Stimulated activated CD8-positive, alpha-beta memory T cell treated with anti-CD3 and anti-CD28 coated beads, Interleukin-15, amount 100 ng/mL, for 4 hours (primary cell): ENCODE measurements around the gene VDAC1.
"Not testable (repeated sequence)": the region's sequence is repeated elsewhere in the genome, so short reads cannot be mapped to it uniquely, and the experiment has no call there.

Source experiments
- DNase-seq, 2 donors: peaks; one replicate each; pipeline ENCODE4 v3.0.0-alpha.2; 2020; ENCODE audit warnings: low read depth in 2 of 2

Gene VDAC1

DNA sequence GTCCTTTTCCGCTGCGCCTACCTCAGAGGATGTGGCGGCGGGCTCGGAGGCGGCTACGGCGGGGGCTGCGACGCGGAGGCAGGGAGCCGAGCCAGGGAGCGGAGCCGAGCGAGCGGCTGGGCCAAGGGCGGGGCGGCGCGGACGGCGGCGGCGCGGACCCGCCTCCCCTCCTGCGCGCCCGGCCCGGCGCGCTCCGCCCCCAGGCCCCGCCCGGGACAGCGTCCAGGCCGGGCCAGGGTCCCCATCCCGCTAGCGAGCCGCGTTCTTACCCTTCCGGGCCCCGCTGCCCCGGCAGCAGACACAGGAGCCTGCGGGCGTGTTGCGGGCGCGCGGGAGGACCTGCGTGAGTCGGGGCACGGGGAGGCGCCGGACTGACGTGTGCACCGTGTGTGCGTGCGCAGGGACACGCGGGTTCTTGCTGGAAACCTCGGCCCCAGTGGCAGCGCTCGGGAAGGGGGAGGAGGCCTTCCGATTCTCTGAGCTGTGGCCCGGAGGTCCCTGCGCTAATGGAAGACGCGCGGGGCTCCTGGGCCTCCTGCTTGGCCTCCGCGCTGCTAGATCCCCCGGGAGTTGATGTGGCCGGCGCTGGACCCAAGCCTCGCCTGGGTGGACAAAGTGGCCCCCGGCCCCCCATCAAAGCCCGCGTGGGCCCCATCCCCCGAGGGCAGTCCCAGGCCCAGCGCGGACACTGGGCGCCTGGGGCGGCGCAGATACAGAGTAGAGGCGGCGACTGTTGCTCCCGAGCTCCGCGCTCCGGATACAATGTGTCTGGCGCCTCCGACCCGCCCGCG is at the start of gene VDAC1:
VDAC1 (minus strand) TSS at position 350 of the 791 bp plus-strand sequence. CDS start 11,963 bp downstream, outside the sequence.
- peak; percentile 58 to 68 for DNase-seq

DNA sequence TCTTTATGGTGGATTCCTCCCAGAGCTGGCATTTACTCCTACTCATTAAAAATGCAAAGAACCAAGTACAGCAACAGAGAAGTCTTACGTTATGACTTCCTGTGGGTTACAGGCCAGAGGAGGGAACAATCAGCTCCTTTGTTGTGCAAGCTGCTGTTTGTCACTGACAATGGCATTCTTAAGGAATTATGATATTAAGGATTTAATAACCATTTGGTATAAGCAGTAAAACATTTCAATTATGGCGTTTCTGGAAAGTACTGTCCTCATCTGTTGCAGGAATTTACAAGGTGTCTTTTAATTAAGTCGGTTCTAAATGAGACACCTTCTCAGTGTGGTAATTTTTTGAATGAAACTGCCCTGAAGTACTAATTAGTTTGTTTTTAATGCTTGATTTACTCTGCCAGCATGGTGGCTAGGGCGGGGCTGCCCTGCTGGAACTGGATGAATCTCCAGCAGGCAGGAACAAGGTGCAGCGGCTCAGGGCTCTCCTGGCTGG is 49.1 kb upstream of the VDAC1 start:
- no peak for DNase-seq

DNA sequence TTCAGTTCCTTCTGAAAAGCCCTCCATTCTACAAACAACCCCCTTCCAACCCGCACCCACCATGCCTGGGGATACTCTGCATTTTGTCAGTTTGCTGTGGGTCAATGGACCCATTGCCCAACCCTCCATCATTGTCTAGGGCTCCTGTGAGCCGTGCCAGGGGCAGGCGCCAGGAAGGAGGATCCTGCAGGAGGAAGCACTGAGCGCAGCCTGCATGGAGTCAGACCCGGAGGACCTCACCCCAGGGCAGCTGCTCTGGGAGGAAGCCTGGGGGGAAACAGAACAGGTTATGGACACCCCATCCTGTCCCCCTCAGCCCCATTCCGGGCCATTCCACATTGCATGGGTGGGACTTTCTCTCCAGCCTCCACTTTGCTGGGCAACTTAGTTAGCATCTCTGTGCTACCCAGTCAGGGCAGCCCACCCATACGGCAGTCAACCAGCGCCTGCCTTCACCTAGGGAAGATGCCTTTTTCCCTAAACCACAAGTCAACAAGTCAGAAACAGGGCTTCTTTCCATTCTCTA is 48.6 kb upstream of the VDAC1 start:
- DNase-seq: no peak

GRCh38 chr5:134051305-134051704 is 46.5 kb upstream of the VDAC1 start:
- DNase-seq: no peak

DNA sequence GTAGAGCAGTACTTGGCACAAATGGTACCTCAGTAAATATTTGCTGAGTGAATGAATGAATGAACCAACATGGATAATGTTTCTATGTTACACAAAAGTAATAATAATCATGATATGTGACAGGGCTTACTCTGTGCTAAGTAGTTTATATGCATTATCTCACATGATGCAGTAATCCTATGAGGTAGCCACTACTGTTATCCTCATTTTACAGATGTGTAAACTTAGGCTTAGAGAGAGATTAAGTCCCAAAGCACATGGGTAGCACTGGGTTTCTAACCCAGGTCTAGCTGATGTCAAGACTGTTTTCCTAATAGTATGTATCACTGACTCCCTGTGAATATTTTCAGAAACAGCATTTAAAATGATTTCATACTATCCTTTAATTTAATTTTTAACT is 44.1 kb upstream of the VDAC1 start:
- DNase-seq: no peak

GRCh38 chr5:134047687-134048056 is 42.9 kb upstream of the VDAC1 start:
- DNase-seq: no peak

DNA sequence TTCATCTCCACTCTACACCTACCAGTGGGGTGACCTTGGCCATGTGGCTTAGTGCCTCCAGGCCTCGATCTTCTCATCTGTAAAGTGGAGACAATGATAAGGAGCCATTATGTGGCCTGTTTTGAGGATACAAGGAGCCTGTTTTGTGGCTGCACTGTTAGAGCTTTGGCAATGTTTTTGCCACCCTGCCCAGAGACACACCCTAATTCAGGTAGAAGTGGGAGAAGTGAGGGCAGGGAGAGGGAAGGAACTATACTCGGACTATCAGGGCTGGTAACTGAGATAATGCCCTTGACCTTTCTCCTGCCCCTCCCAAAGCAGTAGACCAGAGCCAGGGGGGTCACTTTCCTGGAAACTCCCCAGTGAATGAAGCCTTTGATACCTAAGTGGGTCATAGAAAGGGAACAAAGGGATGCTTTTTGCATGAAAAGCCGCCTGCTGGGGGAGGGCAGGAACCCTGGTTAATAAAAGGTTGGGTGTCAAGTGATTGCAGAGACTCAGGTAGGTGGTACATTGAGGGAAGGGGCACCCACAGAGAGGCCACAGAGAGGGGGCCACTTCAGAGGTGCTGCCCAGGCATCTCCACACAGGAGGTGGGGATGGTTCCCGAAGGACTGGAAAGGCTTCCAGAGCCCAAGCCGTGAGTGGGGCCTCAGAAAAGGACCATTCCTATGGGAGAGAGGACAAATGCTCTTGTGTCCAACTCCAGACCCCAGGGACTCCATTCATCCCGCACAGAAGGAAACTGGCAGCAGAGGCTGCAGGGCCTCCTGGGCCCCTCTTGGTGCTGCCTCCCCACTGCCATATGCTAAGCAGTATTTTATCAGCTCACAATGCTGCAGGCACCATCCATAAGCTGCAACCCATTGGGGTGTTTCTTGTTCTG is 42.3 kb upstream of the VDAC1 start:
- no peak for DNase-seq

DNA sequence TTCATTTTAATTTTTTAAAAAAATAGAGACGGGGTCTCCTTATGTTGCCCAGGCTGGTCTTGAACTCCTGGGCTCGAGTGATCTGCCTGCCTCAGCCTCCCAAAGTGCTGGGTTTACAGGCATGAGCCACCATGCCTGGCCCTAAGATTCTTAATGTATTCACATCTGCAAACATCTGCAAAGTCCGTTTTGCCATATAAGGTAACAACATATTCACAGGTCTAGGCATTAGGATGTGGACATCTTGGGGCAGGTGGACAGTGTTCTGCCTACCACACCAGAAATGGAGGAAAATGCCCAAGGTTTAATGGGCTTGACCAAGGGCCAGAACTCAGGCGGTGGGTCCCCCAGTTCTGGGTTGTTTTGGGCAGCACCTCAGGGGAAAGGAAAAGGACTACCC is 41.6 kb upstream of the VDAC1 start:
- no peak for DNase-seq

- no peak for DNase-seq
Observed at GRCh38 chr5:134043793-134044792, 39.3 kb upstream of the VDAC1 start.

- no peak for DNase-seq
Observed at GRCh38 chr5:134041570-134042411, 37.0 kb upstream of the VDAC1 start.

DNA sequence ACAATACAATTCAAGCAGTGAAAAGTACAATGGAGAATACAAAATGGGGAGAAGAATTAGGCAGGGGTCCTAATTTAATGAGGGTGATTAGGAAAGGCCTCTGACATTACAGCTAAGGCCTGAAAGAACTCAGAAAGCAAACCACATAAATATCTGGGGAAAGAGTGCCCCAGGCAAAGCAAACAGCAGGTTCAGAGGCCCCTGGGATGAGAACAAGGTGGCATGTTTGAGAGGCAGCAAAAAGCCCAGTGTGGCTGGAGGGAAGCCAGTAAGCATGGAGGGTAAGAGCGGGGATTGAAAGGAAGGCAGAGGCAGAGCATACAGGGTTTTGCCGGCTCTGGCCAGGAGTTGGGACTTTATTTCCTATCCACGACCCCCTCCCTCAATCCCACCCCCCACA is 33.4 kb upstream of the VDAC1 start:
- DNase-seq: no peak

GRCh38 chr5:134037160-134037559 is 32.4 kb upstream of the VDAC1 start:
- DNase-seq: no peak

DNA sequence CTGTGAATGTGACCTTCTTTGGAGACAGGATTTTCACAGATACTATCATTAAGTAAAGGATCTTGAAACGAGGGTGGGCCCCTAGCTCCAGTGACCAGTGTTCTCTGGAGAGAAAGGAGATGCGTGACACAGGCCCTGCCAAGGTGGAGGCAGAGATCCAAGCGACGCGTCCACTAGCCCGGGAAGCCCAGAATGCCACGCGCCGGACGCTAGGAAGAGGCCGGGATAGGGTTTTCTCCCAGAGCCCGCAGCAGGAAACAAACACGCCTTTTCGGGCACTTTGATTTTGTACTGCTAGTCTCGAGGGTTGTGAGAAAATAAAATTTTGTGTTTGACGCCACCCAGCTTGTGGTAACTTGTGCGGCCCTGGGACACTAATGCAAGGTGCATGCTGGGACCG is 29.6 kb upstream of the VDAC1 start:
- DNase-seq: no peak

- not testable (repeated sequence) for DNase-seq
Observed at GRCh38 chr5:134030303-134030964, 25.7 kb upstream of the VDAC1 start.

DNA sequence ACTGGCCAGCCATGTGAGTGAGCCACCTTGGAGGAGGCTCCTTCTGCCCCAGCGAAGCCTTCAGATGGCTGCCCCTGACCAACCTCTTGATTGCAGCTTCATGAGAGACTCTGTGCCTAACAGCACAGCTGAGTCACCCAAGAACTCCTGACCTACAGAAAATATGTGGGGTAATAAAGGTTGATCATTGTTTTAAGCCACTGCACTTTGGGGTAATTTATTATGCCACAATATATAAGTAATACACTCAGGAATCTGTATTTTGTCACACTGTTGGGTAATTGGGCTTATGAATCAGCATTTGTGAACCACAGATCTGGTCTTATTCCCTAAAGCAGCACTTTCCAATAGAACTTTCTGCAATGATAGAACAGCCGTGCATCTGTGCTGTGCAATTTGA is 24.4 kb upstream of the VDAC1 start:
- no peak for DNase-seq

DNA sequence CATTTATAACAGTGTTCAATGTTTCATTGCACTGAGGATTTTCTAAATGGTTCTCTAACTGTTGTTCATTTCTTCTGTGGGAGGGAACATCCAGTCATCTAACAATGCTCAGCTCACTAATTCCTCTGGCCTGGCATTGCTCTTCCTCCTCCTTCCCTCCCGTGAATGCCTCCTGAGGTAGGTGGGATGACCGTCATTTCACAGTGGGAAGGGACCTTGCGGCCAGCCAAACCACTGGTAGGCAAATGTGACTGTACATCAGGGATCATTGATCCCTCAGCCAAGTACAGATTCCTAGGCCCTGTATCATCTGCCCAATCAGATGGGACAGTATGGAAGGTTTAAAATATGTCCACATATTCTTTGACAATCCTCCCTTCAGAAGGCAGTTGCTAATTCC is 23.7 kb upstream of the VDAC1 start:
- no peak for DNase-seq

GRCh38 chr5:134027288-134027615 is 22.5 kb upstream of the VDAC1 start:
- DNase-seq: no peak

DNA sequence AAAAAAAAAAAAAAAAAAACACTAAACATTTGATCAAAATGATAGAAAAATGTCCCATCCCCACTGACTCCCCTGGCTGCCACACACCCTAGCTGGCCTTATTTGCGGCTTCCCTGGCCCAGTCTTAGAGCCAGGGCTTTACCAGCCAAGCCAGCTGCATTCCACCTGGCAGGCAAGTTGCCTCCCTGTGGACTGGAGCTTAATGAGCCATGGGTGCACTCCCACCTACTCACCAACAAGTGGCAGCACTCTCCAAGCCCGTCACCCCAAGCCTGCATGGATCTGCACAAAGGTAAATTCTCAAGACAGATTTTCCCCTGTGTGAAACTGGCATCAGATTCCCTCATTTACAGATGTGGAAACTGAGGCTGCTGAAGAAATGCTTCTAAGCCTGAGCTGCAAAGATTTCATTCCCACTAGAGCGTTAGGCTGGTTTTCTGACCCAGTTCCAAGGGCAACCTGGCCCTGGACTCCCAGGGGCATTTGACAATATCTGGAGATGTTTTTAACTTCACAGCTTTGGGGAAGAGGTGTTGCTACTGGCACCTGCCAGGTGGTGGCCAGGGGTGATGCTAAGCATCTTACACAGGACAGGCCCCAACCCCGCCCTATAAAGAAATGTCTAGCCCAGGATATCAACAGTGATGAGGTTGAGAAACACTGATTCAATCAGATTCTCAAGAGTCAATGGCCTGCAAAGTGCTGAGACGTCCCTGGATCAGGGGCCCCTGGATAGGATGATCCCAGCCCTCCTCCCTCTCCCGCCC is 21.9 kb upstream of the VDAC1 start:
- DNase-seq: no peak

DNA sequence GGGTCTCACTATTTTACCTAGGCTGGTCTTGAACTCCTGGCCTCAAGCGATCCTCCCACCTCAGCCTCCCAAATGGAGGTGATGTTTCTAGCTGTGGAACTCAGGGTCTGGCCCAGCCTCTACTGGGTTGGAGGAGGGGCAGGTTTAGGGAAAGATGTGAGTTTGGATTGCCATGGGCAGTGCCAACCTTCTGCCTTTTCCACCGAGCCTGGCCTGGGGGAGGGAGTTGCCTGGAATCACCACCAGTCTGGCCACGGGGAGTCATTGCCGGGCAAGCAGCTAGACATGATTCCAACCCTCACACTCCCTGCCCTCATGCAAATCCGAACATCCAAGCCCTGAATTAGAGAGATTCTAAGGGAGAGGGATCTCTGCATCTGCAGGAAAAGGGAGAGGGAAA is 21.0 kb upstream of the VDAC1 start:
- no peak for DNase-seq
